ENCODE data around the gene NSDHL.

- TF ChIP-seq, protein P1, sequence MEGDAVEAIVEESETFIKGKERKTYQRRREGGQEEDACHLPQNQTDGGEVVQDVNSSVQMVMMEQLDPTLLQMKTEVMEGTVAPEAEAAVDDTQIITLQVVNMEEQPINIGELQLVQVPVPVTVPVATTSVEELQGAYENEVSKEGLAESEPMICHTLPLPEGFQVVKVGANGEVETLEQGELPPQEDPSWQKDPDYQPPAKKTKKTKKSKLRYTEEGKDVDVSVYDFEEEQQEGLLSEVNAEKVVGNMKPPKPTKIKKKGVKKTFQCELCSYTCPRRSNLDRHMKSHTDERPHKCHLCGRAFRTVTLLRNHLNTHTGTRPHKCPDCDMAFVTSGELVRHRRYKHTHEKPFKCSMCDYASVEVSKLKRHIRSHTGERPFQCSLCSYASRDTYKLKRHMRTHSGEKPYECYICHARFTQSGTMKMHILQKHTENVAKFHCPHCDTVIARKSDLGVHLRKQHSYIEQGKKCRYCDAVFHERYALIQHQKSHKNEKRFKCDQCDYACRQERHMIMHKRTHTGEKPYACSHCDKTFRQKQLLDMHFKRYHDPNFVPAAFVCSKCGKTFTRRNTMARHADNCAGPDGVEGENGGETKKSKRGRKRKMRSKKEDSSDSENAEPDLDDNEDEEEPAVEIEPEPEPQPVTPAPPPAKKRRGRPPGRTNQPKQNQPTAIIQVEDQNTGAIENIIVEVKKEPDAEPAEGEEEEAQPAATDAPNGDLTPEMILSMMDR (IDR thresholded peaks at IDR 0.05): peak in 4 of 6 experiments; percentile 23 to 45 (median 32)
- TF ChIP-seq POLR2A (IDR thresholded peaks at IDR 0.05): no peak
Observed at GRCh38 chrX:152915541-152916241, 84.8 kb downstream of the NSDHL start.

Measured in esophagus squamous epithelium (tissue), 4 donors.